SIG-M5 (cell line): ENCODE results near the gene COQ8B.

Source experiments
- DNase-seq: peaks from one replicate; lab custom pipeline; 2025; lab: John Stamatoyannopoulos, UW

COQ8B gene

DNA sequence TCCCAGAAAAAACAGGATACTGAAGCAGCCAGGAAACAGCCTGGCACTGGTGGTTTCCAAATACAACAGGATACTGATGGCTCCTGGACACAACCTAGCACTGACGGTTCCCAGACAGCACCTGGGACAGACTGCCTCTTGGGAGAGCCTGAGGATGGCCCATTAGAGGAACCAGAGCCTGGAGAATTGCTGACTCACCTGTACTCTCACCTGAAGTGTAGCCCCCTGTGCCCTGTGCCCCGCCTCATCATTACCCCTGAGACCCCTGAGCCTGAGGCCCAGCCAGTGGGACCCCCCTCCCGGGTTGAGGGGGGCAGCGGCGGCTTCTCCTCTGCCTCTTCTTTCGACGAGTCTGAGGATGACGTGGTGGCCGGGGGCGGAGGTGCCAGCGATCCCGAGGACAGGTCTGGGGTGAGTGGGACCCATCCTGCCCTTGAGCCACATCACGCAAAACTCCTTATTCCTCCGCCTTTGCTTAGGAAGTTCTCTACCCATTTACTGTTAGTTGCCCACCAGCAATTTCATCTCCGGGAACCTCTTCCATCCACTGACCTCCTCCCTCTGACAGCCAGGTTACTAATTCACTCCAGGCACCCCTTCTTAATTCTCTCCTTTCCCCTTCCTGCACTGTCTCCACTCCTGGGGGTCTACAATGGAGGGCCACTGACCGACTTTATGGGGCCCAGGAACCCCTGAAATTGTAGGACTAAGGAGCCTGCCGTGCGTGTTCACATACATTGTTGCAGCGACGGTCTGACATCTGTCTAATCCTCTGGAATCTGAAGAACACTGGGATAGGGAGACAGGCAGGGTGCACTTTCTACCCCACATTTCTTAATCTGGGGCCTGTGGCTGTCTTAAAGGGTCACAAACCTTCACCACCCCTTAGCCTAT is 1.4 kb upstream of the COQ8B start:
- DNase-seq = no peak

DNA sequence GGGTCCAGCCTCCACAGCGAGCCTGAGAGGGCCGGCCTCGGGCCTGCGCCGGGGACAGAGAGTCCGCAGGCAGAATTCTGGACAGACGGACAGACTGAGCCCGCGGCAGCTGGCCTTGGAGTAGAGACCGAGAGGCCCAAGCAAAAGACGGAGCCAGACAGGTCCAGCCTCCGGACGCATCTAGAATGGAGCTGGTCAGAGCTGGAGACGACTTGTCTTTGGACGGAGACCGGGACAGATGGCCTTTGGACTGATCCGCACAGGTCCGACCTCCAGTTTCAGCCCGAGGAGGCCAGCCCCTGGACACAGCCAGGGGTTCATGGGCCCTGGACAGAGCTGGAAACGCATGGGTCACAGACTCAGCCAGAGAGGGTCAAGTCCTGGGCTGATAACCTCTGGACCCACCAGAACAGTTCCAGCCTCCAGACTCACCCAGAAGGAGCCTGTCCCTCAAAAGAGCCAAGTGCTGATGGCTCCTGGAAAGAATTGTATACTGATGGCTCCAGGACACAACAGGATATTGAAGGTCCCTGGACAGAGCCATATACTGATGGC is 716 bp upstream of the COQ8B start:
- no peak for DNase-seq

DNA sequence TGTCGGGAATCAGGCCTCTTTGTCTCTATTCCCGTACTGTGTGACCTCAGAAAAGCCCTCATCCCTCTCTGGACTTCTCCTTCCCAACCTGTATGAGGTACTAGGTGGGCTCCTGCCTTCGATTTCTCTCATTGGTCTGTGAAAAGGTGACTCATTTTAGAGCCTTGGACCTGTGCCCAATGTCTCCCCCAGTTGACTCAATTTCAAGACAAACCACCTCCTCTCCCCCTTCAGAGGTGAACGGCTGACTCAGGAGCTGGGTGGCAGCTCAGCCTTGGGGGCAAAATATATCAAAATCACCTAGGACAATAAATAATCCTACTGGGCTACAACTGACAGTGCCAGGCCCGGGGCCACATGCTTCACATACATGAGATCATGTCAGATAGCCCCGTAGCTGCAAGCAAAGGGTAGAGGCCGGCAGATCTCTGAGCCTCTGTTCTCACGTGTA is 630 bp downstream of the COQ8B start:
- no peak for DNase-seq

DNA sequence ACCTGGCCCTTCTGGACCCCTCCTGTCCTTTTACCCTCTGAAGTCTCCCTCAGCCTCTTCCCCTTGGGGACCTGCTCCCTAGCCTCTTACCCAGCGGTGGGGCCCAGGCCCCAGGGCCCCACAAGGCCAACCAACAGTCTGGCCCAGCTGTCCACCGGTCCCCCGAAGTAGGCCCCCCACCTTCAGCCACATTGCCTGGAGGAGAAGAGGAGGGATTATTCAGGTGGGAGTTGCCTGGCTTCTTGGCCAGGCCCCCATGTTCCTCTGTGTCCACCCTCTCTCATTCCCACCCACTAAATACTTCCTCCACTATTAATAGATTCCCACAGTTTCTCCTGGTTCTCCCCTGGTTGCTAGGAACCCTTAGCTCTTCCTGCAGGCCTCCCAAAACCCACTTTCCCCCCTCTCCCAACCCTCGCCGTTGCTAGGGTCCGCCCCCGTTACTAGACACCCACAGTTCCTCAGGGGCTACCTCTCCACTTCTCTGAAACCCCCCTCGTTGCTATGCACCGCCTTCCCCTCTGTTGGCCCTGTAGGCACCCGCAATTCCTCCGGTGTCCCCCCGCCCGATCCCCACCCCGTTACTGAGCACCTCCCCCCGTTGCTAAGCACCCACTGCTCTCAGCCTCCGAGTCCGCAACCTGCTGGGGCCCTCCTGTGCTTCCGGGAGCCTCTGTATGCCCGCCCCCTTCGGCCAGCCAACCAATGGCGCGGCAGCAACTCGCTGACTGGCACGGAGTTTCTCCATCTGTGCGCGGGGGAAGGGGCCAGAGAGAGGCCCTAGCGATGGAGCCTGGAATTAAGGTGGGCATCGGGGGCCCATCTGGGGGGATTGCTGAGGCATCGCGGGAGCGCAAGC is 2.0 kb downstream of the COQ8B start:
- no peak for DNase-seq

DNA sequence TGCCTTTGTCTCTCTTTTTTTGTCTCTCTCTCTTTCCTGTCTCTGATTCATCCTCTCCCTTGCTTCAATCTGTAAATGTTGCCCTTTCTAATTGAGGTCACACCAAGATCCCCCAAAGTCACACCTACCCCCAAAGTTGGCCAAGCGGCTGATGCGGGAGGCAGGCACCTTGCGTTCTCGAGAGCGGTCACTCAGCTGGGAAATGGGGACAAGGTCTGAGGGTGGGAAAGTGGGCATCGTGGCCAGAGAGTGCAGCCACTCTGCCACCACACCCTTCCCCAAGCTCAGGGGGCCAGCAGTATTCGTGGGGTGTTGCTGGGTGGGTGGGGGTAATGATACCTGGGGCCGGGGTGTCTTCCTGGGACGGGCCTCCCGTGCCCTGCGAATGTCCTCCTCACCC is 2.7 kb downstream of the COQ8B start:
- no peak for DNase-seq

DNA sequence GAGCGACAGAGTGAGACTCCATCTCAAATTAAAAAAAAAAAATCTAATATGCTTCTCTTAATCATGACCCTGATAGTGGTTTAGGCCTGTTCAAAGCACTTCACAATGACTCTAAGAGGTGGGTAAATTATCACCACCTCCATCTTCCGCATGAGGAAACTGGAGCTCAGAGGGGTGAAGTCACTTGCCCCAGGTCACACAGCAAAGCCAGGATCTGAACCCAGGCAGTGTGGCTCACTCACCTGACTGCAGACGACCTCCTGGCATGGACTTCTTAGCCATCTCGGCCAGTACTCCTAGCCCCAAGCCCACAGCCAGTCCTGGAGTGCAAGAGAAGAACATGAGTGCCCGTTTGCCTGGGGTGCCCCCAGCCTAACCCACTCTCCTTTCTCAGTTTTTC is 6.9 kb downstream of the COQ8B start:
- DNase-seq = no peak

DNA sequence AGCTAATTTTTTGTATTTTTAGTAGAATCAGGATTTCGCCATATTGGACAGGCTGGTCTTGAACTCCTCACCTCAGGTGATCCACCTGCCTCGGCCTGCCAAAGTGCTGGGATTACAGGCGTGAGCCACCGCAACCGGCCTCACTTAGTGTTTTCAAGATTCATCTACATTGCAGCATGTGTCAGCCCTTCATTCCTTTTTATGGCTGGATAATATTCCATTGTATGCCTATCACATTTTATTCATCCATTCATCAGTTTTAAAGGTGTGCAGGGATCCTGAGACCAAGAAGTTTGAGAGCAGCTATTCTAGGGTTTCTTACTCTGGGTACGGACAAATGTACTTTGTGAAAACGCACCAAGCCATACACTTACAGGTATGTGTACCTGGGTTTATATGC is 9.1 kb downstream of the COQ8B start:
- no peak for DNase-seq

DNA sequence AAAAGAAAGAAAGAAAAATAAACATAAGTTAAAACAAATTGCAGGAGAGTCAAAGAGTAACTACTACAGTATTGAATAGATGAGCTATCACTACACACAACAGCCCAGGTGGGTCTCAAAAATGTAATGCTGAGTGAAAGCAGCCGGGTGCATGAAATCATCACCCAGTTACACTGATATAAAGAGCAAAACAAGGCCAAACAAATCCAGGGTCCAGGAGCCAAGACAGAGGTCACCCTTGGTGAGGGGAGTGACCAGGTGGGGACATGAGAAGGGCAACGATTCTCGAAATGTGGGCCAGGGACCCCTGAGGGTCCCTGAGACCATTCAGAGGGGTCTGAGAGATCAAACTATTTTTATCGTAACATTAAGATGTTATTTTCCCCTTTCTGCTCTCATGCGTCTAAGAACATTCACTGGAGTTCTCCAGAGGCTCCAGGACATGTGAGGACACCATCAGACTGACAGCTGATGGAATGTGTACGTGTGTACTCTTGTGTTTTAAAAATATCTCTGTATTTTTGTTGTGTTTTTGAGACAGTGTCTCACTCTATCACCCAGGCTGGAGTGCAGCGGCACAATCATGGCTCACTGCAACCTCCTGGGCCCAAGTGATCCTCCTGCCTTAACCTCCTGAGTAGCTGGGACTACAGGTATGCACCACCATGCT is 10.6 kb downstream of the COQ8B start:
- no peak for DNase-seq

DNA sequence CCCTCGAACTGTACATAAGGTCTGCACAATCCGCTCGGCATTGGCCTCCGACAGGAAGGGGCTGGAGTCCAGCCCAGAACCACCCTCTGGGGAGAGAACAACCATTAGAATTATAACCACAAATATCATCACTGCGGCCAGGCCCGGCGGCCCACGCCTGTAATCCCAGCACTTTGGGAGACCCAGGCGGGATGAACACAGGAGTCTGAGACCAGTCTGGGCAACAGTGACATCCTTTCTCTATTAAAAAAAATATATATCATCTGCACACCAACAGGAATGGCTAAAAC is 11.4 kb downstream of the COQ8B start:
- DNase-seq = no peak

DNA sequence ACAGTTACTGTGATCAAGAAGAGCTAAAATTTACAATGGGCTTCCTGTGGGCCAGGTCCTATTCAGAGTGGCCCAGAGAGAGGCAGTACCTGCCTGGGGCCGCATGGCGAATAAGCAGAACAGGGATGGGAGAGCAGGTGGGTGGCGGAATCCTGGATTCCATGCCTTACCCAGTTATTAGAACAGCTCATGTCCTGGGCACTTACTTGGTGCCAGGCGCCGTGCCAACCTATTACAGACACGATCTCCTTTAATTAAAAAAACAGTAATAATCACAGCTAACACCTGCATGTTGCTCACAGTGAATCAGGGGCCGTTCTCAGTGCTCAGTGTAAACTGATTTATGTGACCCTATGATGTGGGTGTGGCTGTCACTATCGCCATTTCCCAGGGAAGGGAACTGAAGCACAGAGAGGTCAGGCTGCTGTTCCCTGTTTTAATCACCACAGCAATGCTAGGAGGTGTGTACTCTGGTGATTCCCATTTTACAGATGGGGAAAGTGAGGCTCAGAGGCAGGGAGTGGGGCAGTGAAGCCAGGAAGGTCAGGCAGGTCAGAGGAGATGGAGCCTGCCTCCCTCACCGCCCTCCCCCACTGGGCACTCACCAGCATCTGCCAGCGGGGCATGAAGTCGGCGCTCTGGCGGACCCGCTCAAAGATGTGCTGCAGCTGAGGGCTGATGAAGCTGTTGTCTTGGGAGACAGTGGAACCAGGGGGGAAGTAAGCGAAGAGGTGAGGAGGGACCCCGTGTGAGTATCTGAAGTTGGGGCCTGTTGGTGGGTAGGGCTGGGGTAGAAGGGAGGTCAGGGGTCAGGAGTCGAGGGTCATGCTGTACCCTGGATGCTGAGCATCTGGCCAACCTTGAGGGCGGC is 12.0 kb downstream of the COQ8B start:
- DNase-seq = no peak

DNA sequence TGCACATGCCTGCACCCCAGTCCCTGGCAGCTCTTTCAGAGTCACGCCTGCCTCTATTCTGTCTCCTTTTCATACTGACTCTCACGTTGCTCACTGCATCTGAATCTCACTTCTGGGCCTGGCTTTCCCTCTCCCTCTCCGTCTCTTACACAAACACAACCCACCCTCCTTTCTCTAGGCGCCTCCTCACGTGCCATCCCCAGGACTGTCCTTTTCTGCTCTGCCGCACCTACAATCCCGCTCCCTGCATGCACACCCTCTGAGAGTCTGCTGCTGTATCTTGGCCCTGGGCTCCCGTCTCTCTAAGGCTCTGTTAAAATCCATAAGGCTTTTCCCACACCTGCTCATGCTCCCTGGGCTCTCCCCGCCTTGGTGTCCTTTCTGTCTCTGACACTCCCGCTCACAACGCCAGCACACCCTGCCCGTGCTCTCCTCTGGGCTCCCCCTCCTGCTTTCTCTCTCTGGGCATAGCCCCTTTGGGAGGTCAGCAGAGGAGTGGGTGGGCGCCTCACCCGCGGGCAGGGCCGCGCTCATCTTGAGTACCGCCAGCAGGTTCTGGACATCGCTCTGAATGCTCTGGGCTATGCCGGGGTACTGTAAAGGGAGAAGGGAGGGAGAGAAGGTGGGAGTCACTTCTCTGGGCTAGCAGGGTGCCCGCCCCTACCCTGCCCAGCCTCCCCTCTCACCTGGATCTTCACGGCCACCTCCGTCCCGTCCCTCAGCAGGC is 13.5 kb downstream of the COQ8B start:
- DNase-seq = no peak

DNA sequence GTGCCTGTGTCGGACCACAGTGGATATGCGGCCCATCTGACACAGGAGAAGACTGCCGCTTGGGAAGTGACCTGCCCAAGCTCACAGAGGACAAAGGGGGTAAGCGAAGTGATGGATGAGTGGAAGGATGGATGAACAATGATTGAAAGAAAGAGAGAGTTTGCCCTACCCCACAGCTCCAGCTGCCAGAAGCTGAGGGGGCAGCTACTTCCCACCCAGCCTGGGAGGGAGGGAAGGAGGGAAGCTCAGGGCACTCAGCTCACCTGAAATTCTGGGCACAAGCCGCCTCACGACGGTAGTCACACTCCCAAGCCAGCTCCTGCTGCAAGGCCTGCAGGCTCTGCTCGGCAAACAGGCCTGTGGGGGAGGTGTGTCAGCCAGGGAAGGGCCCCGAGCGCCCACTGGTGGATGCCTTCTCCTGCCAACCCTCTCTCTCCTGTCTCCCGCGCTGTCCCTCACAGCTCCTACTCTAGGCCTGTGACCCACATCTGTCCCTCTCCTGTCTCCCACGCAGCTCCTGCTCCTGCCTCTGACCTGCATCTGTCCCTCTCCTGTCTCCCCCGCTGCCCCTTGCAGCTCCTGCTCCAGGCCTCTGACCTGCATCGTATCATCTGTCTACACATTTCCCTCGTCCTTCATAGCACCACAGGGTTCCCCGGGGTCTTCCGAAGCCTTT is 14.2 kb downstream of the COQ8B start:
- no peak for DNase-seq

DNA sequence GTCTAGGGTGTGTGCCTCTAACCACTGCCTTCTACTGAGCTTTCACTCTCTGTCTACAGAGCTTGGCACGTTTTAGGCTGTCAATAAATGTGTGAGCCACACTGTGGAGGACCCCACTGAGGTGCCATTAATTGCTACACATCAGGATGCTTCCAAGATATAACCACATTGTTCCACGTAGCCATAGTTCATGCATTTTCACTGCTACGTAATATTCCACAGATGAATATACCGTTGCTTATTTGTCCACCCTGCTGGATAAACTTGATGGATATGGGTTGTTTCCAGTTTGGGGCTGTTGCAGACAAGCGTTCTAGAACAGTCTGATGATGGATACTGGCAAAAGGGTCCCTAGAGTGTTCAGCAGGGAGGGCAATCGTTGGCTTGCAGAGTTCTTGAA is 14.9 kb downstream of the COQ8B start:
- no peak for DNase-seq

DNA sequence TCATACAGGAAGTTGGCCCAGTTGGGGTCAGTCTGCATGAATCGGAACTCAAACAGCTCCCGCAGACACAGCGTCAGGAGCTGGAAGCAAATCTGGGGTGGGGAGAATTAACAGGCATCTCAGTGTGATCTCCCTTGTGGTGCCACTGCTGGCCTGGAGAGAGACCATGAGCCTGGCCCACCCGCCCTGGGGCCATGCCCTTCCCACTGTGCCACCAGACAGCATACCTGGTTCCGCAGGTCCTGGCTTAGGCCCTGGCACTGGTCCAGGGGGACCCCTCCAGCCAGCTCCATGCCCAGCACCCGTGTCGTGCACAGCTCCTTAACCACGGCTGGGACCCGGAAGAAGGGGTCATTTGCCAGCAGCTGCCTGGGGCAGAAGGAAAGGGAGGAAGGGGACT is 16.6 kb downstream of the COQ8B start:
- DNase-seq = no peak

DNA sequence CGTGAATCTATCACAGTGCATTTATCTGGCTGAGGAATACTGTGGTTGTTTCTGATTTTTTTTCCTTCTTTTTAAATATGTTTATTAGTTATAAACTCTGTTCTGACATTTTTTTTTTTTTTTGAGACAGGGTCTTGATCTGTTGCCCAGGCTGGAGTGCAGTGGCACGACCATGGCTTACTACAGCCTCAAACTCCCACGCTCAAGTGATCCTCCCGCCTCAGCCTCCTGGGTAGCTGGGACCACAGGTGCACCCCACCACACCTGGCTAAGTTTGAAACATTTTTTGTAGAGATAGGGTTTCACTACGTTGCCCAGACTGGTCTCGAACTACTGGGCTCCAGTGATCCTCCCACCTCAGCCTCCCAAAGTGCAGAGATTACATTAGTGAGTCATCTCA is 19.7 kb downstream of the COQ8B start:
- DNase-seq = no peak

DNA sequence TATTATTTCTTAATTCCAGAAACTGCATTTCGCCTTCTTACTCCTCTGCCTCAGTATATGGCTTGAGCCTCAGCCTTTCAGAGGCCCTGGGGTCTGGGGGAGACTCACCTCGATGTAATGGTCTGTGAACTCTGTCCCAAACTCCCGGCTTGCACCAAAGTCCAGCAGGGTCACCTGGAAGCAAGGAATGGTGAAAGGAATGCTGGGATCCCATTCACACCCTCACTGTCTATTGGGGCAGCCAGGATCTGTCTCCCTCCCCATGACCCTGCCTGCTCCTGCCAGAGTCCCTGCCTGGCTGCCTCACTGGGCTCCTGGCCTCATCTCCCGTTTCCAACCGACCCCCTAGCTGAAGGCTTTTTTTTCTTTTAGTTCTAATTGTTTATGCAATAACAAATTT is 20.8 kb downstream of the COQ8B start:
- no peak for DNase-seq

DNA sequence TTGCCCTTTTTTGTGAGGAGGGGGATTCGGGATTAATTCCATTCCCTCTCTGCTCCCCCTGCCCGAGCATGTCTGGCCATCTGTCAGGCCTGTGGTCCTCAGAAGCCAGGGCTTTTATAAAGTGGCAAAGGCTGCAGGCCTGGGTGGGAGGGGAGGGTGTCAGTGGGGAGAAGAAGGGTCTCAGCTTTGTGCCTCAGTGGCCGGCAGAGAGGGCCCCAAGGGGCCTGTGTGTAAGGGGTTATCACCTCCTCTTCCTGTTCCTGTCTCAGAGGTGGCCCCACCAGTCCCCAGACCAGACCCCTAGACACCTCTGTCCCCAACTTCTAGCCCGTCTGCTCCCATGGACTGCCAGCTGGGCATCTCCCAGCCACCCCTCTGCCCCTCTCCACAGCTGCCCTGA is 22.8 kb downstream of the COQ8B start:
- no peak for DNase-seq

DNA sequence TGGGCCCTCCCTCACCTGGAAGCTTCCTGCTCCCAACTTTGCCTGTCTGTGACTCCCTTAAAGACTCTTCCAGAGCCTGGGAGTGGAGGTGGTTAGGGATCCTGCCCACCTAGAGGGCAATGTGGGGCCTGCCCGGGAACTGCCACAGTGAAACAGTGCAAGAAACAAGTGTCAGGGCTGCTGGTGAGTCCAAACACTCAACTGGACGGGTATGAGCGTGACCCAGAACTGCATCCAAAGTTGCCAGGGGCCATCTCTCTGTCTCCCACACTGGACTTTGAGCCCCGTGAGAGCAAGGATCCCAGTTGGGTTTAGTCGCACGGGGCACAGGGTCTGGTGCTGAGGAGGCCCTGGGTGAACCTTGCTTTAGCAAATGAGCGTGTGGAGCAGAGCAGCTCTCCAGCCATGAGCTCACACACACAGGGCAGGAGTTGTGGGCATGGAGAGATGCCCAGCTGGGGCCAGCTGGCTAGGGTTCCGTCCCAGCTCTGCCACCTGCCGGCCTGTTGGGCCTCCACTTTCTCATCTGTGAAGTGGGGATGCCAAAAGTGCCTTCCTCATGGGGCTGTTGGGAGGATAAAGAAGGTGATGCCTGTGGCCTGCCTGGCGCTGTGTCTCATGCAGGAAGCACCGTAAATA is 23.4 kb downstream of the COQ8B start:
- no peak for DNase-seq

DNA sequence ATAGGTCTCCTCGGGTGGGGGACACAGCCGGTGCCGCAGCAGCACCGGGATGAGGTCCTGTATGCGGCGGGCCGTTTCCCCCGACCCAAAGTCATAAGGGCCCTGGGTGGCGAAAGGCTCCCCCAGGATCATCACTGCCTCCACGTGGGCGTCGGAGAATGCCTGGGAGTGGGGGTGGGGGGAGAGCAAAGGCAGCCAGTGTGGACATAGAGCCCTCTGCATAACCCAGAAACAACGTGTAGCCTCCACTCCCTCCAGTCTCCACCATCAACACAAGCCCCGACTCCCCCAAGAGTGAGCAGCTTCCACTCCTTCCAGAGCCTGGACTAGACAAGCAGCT is 24.5 kb downstream of the COQ8B start:
- DNase-seq = no peak
